K562 (cell line): ENCODE data around the gene SH3TC1. TPM values are rescaled to one million over a fixed set of nuclear protein-coding genes. Genes with fewer than 3 reads are reported as not detected.

Experiments used
- DACH1 ChIP-seq: fragments of 450-650 bp; IDR thresholded peaks from 2 replicates; pipeline ENCODE4 v1.6.1; 2018; ENCODE audit not compliant: partially characterized antibody
- E2F5 ChIP-seq: sonication (generic); formaldehyde crosslinking; IDR thresholded peaks from 2 replicates; pipeline ENCODE4 v1.8.0; 2022; ENCODE audit warnings: mild to moderate bottlenecking, missing genetic modification reagents
- ETV1 ChIP-seq: fragments of 450-650 bp; conservative IDR thresholded peaks from 2 replicates; pipeline ENCODE4 v1.6.1; 2016; ENCODE audit warnings: missing genetic modification characterization, control low read depth, low read depth, missing compliant biosample characterization
- GTF2B ChIP-seq: IDR thresholded peaks from 2 replicates; pipeline ENCODE4 v1.6.1; 2011; ENCODE audit not compliant: insufficient read length; ENCODE audit errors: extremely low read depth
- JUND ChIP-seq, 2 experiments: IDR thresholded peaks; 2 replicates in 1 of 2; 3 replicates in 1 of 2; pipeline ENCODE4 v1.6.1; 2011; ENCODE audit warnings: borderline replicate concordance in 2 of 2, low read depth in 2 of 2, low read length in 2 of 2, improper control_type of control experiment in 1 of 2, missing biosample characterization in 1 of 2, missing genetic modification characterization in 1 of 2, missing genetic modification reagents in 1 of 2
- NFIX ChIP-seq: fragments of 250-450 bp; sonication (Bioruptor Pico); IDR thresholded peaks from 2 replicates; pipeline ENCODE4 v1.4.0; 2020; ENCODE audit warnings: low read depth, mild to moderate bottlenecking, moderate library complexity
- SAP30 ChIP-seq: fragments of 200-600 bp; sonication (generic); IDR thresholded peaks from 2 replicates; pipeline ENCODE4 v1.6.1; 2012; ENCODE audit warnings: borderline replicate concordance, low read depth, mild to moderate bottlenecking, moderate library complexity, low read length, control low read depth, inconsistent platforms; ENCODE audit not compliant: insufficient read depth, poor library complexity, severe bottlenecking
- SIN3B ChIP-seq: fragments of 450-650 bp; IDR thresholded peaks from 2 replicates; pipeline ENCODE4 v1.6.1; 2017; ENCODE audit warnings: low read depth, mild to moderate bottlenecking, moderate library complexity
- SLC30A9 ChIP-seq: fragments of 250-450 bp; sonication (Bioruptor Pico); IDR thresholded peaks from 2 replicates; pipeline ENCODE4 v1.8.0; 2022; ENCODE audit warnings: mild to moderate bottlenecking, moderate library complexity
- SRSF7 ChIP-seq: fragments of 200-400 bp; formaldehyde crosslinking; optimal IDR thresholded peaks from 2 replicates; pipeline ENCODE3; 2017; ENCODE audit warnings: mild to moderate bottlenecking, low read depth, low read length
- TCFL5 ChIP-seq: fragments of 250-450 bp; sonication (Bioruptor Pico); conservative IDR thresholded peaks from 2 replicates; pipeline ENCODE4 v1.6.1; 2021; ENCODE audit warnings: mild to moderate bottlenecking, moderate library complexity, matching md5 sums
- U2AF2 ChIP-seq: fragments of 200-400 bp; formaldehyde crosslinking; optimal IDR thresholded peaks from 2 replicates; pipeline ENCODE3; 2017; ENCODE audit warnings: low read depth, mild to moderate bottlenecking, low read length
- ZEB2 ChIP-seq: fragments of 450-650 bp; IDR thresholded peaks from 2 replicates; pipeline ENCODE4 v1.6.1; 2016
- ZKSCAN8 ChIP-seq: fragments of 200-800 bp; sonication (Bioruptor generic); IDR thresholded peaks from 2 replicates; pipeline ENCODE4 v1.6.1; 2016; ENCODE audit warnings: missing genetic modification characterization, missing compliant biosample characterization
- ZNF398 ChIP-seq: fragments of 250-450 bp; sonication (Bioruptor Pico); IDR thresholded peaks from 2 replicates; pipeline ENCODE4 v1.8.0; 2021; ENCODE audit warnings: moderate library complexity, mild to moderate bottlenecking, inconsistent platforms
- polyA plus RNA-seq, 8 experiments: library from polyadenylated mRNA; depleted of rRNA in 4 of 8; stranded (reverse) in 5 of 8; unstranded in 3 of 8; fragments of >200 nt; fragmentation: Nextera tagmentation in 2 of 8; fragmentation: Illumina TruSeq in 1 of 8; extraction: Ambion mirVana in 2 of 8; extraction: Trizol in 1 of 8; gene quantifications; 2 replicates each; pipeline versions ENCODE4 v1.2.1 to v1.2.3, GENCODE V29; 2011 to 2014; ENCODE audit warnings: inconsistent platforms in 1 of 8, missing spikeins in 1 of 8
- total RNA-seq, 7 experiments: library from RNA; depleted of rRNA in 6 of 7; stranded (reverse); fragments of >200 nt in 6 of 7; fragmentation: Illumina TruSeq in 2 of 7; extraction: Trizol in 2 of 7; gene quantifications; 2 replicates each; pipeline versions ENCODE4 v1.2.1 to v1.2.3, GENCODE V29; 2011 to 2021; ENCODE audit warnings: low replicate concordance in 1 of 7

SH3TC1 gene
- total and polyA plus RNA-seq, 9 of the 15 experiments (the other 6 are each of a cell fraction or from before 2014, with no cell fraction given) = 0.04 to 2.1 (median 0.48) TPM; not detected in 1

GRCh38 chr4:8242782-8243560 is 43.9 kb downstream of the SH3TC1 start (continued):
- TF ChIP-seq GTF2B (no peak), SLC30A9 (CRISPR knock-in tag) (no peak), SIN3B (no peak), DACH1 (no peak), SAP30 (no peak), U2AF2 (no peak), ETV1 (tag) (peak; percentile 51), ZEB2 (no peak), NFIX (CRISPR knock-in tag) (no peak), E2F5 (CRISPR knock-in tag) (no peak), TCFL5 (CRISPR knock-in tag) (no peak), SRSF7 (no peak), ZKSCAN8 (CRISPR knock-in tag) (no peak), JUND (IDR thresholded peaks at IDR 0.05; ENCODE audit: borderline replicate concordance, low read depth, low read length) (no peak), JUND (tag; IDR thresholded peaks at IDR 0.05; ENCODE audit: borderline replicate concordance, low read depth, low read length) (no peak), ZNF398 (CRISPR knock-in tag) (no peak)
